ENCODE results near the gene RAI1. TPM values are rescaled to one million over a fixed set of nuclear protein-coding genes. Genes with fewer than 3 reads are reported as not detected.

RAI1 gene
- total RNA-seq, 1 donor from 2014 or later, result 24.7 TPM

- DNase-seq (ENCODE audit: low spot score in 2 of 2), result no peak
- H3K9me3 ChIP-seq, result no peaks in the 10 kb centered on the region
- H3K27ac ChIP-seq, result no peak overlapping the region
- TF ChIP-seq, protein P1, sequence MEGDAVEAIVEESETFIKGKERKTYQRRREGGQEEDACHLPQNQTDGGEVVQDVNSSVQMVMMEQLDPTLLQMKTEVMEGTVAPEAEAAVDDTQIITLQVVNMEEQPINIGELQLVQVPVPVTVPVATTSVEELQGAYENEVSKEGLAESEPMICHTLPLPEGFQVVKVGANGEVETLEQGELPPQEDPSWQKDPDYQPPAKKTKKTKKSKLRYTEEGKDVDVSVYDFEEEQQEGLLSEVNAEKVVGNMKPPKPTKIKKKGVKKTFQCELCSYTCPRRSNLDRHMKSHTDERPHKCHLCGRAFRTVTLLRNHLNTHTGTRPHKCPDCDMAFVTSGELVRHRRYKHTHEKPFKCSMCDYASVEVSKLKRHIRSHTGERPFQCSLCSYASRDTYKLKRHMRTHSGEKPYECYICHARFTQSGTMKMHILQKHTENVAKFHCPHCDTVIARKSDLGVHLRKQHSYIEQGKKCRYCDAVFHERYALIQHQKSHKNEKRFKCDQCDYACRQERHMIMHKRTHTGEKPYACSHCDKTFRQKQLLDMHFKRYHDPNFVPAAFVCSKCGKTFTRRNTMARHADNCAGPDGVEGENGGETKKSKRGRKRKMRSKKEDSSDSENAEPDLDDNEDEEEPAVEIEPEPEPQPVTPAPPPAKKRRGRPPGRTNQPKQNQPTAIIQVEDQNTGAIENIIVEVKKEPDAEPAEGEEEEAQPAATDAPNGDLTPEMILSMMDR (IDR thresholded peaks at IDR 0.05), result no peak
- H3K4me1 ChIP-seq, result no peaks in the 10 kb centered on the region
- no peak overlapping the region for H3K4me3 ChIP-seq
- no peaks in the 10 kb centered on the region for H3K27me3 ChIP-seq
- H3K36me3 ChIP-seq, result no peaks in the 10 kb centered on the region
- intact Hi-C loops (cut with DNase I), result no loop called here
These were observed 86.1 kb downstream of the RAI1 start for GRCh38 chr17:17767154-17767869.

GRCh38 chr17:17767887-17768418, 86.7 kb downstream of the RAI1 start:
- H3K27me3 ChIP-seq, result no peaks in the 10 kb centered on the region
- H3K27ac ChIP-seq, result no peak overlapping the region
- intact Hi-C loops (cut with DNase I), result no loop called here
- H3K9me3 ChIP-seq, result no peaks in the 10 kb centered on the region
- no peaks in the 10 kb centered on the region for H3K4me1 ChIP-seq
- no peak for DNase-seq (ENCODE audit: low spot score in 2 of 2)
- TF ChIP-seq, protein P1 (IDR thresholded peaks at IDR 0.05), result no peak
- no peaks in the 10 kb centered on the region for H3K36me3 ChIP-seq
- H3K4me3 ChIP-seq, result no peak overlapping the region

DNA sequence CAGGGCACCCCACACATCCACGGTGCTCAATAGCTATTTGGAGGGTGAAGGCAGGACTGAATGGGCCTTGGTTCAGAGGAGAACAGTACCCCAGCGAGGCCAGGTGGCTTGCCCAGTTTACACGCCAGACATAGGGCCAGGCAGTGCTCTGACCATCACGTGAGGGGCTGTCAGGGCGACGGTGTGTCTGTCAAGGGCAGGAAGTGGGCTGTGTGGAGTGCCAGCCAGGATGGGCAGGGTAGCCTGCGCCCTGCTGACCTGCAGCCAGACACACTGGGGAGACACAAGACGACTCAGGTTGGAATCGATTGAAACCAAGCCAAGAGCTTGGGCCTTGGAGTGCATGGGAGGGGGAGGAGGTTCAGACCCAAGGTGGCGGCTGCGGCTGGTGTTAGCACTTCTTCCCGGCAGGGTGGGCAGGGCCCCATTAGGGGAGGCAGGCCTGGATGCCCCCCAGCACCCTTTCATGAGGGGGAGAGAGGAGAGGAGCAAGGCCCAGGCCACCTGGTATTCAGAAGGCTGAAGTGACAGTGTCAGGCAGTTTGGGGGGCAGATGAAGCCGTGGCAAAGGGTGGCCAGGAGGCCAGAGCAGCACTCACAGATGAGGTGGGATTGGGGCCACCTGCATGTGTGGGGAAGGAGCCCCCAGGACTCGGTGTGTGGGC, 87.3 kb downstream of the RAI1 start:
- intact Hi-C loops (cut with DNase I), result no loop called here
- TF ChIP-seq, protein P1 (IDR thresholded peaks at IDR 0.05), result no peak

GRCh38 chr17:17769869-17770631, 88.8 kb downstream of the RAI1 start:
- Histone ChIP-seq H3K4me1 (peaks cover 3% of the 10 kb centered on the region in 2 donors), H3K27me3 (no peaks in the 10 kb centered on the region), H3K9me3 (no peaks in the 10 kb centered on the region), H3K36me3 (no peaks in the 10 kb centered on the region), H3K4me3 (no peak overlapping the region), H3K27ac (no peak overlapping the region)
- no peak for DNase-seq (ENCODE audit: low spot score in 2 of 2)
- TF ChIP-seq, protein P1 (IDR thresholded peaks at IDR 0.05), result no peak
- intact Hi-C loops (cut with DNase I), result no loop called here

More for the DNA sequence above, 87.3 kb downstream of the RAI1 start:
- no peaks in the 10 kb centered on the region for H3K36me3 ChIP-seq
- H3K27ac ChIP-seq, result no peak overlapping the region
- no peaks in the 10 kb centered on the region for H3K4me1 ChIP-seq
- H3K9me3 ChIP-seq, result no peaks in the 10 kb centered on the region
- H3K4me3 ChIP-seq, result no peak overlapping the region
- no peaks in the 10 kb centered on the region for H3K27me3 ChIP-seq
- no peak for DNase-seq (ENCODE audit: low spot score in 2 of 2)

GRCh38 chr17:17770632-17771044, 89.4 kb downstream of the RAI1 start:
- Histone ChIP-seq H3K36me3 (no peaks in the 10 kb centered on the region), H3K27ac (no peak overlapping the region), H3K4me3 (no peak overlapping the region), H3K27me3 (no peaks in the 10 kb centered on the region), H3K9me3 (no peaks in the 10 kb centered on the region), H3K4me1 (peaks cover 3% of the 10 kb centered on the region in 2 donors)
- intact Hi-C loops (cut with DNase I), result no loop called here
- DNase-seq (ENCODE audit: low spot score in 2 of 2), result no peak
- TF ChIP-seq, protein P1 (IDR thresholded peaks at IDR 0.05), result no peak
